CD4-positive, alpha-beta T cell treated with Interleukin-17A for 4 hours (primary cell): Measurements from ENCODE around the gene POU3F2.

Experiments
- DNase-seq: peaks from one replicate; pipeline ENCODE4 v3.0.0-alpha.2; 2020; ENCODE audit warnings: mixed read lengths

POU3F2 gene

DNA sequence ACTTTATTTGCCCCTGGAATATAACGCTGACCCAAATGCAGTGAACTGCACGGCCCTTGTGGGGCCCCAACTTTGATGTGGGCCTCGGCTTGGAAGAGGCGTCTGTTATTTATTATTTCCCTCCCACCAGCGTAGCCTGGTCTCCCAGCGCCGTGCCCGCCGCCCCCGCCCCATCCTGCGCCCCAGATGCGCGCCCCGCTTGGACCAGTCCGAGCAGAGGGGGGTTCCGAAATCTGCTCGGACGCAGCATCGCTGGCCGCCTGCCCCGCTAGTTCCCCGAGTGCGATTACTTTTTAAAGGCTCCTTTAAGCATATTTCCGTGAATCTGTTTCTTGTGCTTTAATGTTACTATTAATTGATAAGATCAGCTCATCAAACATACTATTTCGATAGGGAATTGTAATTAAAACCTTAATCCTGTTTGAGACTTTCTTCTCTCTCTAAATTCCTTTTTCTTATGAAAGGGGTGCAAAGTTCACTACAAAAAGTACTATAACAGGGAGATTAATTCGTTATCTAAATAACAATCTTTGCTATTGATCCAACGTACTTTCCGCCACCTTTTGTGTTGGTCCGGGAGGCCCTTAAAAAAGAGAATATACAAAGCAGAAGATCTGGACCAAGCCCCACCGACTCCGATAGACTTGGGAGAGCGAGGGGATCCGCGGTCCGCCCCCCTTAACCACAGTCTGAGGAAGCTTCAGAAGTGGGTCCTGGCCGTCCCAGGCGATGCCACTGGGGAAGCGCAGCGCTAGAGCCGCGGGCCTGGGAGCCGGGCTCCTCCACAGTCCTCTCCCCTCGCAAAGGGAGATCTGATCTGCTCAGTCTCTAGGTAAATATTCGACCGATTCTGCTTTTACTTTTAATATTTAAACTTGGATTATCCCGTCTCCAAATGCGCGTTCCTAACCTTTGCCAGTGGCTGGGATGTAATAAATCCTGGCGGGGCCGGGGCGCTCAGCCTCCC is 10.2 kb downstream of the POU3F2 start:
- no peak for DNase-seq

DNA sequence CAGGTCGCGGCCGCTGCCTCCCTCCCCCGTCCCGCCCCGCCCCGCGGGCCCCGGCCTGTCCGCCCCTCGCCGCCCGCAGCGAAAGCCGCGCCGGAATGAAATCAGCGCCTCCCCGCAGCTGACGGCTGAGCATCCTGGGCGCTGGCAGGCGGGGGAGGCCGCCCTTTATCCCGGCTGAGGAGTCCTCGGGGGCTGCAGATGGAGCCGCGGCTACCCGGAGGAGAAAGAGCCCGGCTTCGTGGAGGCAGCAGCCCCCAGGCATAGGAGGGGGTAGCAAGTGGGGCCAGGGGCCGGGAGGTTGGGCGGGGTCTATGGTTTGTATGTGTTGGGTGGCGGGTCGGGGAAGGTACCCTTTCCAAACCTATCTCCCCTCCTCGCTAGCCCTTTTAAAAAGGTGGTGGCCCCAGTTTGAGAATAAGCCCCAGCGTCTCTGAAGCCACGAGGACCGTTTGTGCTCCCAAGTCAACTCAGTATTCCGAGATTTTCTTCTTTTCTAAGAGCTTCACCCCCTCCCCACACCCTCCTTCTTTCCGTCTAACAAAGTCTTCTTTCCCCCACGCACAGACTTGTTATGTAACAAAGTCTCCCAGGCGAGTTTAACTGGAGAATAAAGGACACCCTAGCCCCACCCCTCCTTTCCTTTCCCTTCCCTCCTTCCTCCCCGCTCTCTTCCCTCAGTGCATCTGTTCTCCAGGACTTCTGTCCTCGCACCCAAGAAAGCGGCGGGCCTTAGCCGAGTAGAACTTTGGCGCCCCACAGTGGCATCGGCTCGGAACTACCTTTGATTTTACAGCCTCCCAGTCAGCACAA is 11.0 kb downstream of the POU3F2 start:
- DNase-seq = peak; percentile 73

DNA sequence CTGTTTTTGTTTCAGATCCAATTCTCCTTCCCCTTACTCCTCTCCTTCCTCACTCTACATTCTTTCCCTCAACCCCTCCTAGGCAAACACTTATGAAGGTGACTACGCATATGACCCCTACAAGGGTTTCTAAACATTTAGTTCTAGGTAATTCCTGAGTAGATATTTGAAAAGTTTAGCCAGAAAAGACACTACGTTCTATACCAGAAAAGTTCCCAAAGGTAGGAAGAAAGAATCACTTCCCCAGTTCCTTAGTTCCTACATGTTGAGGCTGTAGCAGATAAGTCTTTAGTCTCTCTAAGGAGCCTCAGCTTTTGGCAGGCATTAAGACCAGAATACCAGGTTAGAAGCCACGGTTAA is 11.6 kb downstream of the POU3F2 start:
- DNase-seq = no peak

DNA sequence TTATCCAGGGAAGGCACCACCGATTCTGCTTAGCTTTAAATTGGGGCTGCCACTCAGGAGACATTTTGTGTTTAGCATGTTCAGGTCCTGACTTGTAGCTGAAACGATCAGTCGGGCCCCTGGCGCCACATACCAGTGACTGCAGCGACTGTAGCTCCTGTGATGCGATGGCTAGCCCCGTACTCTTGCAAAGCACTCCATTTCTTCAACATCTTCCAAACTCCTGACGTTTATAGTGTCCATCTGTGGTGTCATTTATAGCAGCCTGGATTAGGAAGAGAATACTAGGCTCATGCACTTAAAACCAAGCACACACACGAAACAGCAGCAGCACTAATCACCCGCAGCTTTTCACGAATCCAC is 13.0 kb downstream of the POU3F2 start:
- DNase-seq = no peak

DNA sequence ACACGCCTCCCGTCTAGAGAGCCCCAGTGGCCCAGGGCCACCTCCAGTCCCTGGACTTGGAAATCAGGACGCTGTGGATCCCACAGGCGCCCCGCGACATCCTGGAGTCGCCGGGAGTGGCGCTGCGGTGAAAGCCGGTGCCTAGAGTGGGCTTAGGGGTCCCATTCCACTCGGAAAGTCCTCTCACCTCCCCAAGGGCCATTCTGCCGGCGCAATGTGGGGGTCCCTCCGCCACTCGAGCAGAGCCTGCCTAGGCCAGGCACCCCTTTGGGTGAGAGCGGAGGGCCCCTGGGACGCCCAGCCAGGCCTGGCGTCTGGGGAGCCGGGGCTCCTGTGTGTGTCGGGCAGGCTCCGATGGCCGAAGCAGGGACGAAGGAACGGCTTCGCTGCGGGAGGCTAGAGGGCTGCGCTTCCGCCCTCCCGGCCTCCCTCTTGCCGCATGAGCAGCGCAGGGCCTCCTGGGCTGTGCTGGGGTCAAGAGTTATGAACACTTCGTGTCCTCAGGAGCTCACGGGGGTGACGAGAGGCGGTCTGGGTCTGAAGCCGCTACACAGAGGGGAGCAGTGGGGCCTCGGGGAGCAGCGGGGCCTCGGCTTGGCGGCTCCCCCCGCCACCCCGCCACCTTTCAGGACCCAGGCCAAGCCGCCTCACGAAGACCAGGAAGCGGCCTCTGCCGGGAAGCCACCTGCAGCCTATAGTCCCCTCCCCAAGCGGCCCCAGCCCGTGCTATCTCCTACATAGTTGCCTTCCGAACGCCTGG is 13.6 kb downstream of the POU3F2 start:
- no peak for DNase-seq

DNA sequence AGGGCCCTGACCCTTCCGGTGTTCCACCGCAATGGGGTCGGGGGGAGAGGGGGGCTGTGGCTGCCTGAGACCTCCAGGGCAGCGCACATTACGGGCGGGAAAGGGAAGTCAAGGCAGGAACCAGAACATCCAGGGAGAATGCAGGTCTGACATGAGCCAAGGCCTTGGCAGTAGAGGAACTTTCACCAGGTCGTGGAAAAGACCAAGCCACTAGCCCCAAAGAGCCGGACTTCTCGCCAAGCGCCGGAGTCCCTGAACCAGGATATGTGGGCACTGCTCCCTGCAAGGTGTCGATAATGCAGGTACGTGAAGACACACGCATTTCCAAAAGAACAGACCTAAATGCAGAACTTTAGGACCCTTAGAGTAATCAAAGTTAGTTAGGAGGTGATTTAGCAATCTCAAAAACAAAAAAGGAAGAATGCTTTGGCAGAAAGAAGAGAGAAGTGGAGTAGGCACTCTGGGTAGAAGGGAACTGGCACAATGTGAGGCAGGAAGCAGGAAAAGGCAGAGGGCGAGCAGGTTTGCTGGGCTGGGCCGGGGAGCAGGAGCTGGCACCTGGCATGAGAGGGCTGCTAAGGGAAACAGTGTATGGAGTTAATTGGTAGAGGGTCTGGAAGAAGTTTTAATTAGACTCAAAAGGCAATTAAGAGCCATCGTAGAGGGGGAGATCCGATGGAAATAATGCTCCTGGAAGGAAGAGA is 14.3 kb downstream of the POU3F2 start:
- no peak for DNase-seq

DNA sequence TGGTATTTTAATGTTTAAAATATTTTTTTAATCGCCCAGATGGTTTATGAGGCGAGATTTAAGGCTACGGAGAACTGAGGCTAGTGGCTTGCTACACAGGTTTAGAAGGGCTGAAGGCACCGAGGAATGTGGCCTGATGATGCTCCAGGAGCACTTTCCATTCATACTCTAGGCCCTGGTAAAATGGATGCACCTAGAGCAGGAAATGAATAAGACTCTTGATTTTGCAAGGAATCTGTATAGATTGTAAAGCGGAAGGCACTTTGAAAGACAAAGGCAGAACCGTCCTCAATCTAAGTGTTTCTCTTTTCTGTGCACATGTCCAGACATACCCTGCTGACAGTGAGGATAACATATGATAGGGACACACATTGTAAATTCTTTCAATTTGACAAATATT is 30.1 kb downstream of the POU3F2 start:
- DNase-seq = no peak

DNA sequence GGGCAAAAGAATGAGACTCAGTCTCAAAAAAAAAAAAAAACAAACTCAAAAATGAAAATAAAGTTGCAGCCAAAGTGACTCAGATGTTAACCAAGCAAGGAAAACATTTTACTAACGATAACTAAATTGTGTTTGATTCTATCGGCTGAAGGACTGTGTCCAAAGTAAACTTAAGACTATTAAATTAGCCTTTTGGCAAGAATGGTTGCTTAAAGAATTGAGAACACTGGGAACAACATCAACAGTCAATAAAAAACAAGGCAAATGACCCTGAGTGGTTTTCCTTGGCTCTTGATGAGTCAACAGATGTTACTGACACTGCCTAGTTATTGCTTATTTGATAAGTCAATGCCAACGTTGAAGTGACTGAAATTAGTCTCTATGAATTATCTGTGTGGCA is 36.7 kb downstream of the POU3F2 start:
- DNase-seq = no peak

DNA sequence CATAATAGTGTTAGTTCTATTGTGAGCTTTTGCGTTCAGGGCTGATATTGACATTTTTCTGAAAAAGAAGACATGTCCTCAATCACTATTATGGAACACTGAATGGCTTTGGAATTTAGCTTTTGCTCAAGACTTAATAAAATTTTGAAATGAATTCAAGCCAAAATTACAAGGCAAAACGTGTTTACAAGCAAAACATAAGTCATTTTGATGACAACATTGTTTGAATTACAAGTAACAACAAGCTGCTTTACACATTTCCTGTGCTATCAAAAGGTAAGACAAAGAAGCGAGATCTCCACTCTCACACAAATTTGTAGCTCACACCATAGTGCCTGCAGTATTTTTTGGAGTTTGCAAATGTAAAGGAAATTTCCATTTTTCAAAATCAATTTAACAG is 37.4 kb downstream of the POU3F2 start:
- DNase-seq = no peak

DNA sequence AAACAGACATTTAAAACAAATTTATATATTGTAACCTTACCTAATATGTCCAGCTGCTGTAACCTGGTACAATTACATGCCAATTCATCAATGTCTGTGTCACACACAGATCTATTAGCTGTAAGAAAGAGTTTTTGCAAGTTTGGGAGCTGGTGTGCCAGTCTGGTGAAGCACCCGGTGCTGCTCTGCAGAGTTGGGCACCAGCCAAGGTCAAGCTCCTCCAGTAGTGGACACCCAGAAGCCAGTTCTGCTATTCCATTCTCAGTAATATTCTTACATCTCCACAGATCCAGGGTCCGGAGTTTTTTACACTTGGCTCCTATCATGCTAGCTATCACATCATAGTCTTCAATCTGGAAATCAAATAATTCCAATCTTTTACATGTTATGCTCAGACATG is 41.0 kb downstream of the POU3F2 start:
- no peak for DNase-seq

DNA sequence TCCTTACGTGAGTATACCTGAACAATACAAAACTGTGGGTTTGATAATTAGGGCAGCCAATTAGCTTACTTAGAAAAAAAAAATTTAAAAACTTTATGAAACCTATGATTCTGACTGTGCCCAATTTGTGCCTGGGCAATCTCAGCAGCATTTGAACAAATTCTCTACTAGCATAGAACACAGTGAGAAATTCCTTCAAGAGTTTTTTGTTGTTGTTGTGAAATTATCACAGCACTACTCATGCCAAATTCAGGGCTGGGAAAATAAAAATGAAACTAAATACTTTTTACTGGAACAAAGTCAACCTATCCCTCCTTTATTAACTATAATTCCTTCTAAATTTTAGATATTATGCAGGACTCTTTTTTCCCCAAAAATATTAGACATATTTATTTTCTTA is 42.9 kb downstream of the POU3F2 start:
- no peak for DNase-seq

DNA sequence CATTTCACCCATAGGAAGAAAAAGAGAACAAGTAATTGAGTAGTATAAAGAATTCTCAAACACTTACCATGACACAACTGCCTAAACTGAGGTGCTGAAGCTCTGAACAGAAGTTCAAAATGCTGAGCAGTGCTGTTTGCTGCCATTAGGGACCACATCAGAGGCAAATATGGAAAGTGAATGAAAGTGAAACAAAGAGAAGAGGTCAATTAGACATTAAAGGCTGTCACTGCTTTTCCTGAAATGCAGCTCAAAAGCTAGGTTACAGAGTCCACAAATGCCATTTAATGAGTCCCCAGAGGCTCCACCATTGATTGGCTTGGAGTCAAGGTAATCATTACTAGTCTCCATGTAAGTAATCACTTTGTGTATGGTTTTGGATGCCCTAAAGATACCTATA is 46.1 kb downstream of the POU3F2 start:
- DNase-seq = no peak

DNA sequence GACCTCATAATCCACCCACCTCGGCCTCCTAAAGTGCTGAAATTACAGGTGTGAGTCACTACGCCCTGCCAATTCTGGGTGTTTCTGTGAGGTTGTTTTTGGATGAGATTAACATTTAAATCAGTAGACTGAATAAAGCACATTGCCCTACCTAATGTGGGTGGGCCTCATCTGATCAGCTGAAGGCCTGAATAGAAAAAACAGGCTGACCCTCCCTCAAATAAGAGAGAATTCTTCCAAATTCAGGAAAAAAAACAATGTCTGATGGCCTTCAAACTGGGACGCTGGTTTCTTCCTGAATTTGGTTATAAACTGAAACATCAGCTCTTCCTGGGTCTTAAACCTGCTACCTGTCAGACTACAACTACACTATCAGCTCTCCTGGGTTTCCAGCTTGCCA is 51.0 kb downstream of the POU3F2 start:
- DNase-seq = no peak

DNA sequence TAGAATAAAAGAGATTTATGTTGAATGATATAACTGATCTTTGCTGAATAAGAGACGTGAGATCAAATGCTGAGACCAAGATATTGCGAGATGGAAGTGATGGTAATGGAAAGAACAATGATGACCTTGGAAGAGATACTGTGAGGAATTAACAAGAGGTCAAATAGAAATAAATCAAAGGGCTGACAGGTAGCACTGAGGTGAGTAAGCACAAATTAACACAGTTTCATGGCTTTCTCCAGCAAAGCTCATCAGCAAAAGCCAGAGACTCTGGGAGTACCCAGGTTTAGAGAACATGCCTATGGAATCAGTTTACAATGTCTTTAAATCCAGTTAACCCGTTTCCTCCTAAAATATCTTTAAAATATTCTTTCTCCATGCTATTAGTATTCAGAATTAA is 53.3 kb downstream of the POU3F2 start:
- DNase-seq = no peak
